ENCODE measurements around the gene DRC1. TPM values are rescaled to one million over a fixed set of nuclear protein-coding genes. Genes with fewer than 3 reads are reported as not detected.

The DRC1 gene
- total and polyA plus RNA-seq, 12 donors, result 0.10 to 0.56 (median 0.14) TPM; not detected in 7

DNA sequence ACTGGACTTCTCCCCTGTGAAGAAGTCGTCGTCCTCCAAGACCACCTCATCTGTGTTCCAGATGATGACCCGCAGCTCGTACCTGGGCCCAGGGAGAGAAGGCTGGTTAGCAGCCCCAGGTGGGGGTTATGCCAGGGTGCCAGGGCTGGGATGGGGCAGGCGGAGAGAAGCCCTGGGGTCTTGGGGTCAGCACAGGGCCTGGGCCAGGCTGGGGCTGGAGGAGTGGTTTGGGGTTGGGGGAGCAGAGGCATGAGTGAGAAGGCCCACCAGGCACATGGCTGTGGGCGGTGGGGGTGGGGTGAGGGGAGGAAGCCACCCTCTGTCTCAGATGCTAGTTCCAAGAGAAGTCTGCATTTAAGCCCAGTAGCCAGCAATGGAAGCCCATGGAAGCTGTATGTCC lies 60.4 kb downstream of the DRC1 start:
- Histone ChIP-seq H3K4me1 (replicated peaks in 1 of 2) (peaks cover 0 to 6% of the 10 kb centered on the region in 2 donors), H3K9me3 (replicated peaks in 1 of 3) (no peaks in the 10 kb centered on the region), H3K27me3 (no peaks in the 10 kb centered on the region), H3K36me3 (replicated peaks in 1 of 2) (no peaks in the 10 kb centered on the region), H3K4me3 (no peak overlapping the region), H3K27ac (peak overlapping the region in 1 of 5 donors; percentile 38)
- WGBS, 4 donors, result 89 to 100% (median 96%) methylated on average over 6 of the region's 6 CpGs
- TF ChIP-seq, protein P1, sequence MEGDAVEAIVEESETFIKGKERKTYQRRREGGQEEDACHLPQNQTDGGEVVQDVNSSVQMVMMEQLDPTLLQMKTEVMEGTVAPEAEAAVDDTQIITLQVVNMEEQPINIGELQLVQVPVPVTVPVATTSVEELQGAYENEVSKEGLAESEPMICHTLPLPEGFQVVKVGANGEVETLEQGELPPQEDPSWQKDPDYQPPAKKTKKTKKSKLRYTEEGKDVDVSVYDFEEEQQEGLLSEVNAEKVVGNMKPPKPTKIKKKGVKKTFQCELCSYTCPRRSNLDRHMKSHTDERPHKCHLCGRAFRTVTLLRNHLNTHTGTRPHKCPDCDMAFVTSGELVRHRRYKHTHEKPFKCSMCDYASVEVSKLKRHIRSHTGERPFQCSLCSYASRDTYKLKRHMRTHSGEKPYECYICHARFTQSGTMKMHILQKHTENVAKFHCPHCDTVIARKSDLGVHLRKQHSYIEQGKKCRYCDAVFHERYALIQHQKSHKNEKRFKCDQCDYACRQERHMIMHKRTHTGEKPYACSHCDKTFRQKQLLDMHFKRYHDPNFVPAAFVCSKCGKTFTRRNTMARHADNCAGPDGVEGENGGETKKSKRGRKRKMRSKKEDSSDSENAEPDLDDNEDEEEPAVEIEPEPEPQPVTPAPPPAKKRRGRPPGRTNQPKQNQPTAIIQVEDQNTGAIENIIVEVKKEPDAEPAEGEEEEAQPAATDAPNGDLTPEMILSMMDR (IDR thresholded peaks at IDR 0.05), result no peak
- TF ChIP-seq POLR2A (IDR thresholded peaks at IDR 0.05), result no peak
- peak in 4 of 7 donors; percentile 15 to 45 (median 23) for DNase-seq
- intact Hi-C loops (cut with DNase I), result loop anchor here in 1 of 2 donors (10.0 kb wide), 1 partner anchor 107 kb away; no protein-coding TSS in a partner anchor

DNA sequence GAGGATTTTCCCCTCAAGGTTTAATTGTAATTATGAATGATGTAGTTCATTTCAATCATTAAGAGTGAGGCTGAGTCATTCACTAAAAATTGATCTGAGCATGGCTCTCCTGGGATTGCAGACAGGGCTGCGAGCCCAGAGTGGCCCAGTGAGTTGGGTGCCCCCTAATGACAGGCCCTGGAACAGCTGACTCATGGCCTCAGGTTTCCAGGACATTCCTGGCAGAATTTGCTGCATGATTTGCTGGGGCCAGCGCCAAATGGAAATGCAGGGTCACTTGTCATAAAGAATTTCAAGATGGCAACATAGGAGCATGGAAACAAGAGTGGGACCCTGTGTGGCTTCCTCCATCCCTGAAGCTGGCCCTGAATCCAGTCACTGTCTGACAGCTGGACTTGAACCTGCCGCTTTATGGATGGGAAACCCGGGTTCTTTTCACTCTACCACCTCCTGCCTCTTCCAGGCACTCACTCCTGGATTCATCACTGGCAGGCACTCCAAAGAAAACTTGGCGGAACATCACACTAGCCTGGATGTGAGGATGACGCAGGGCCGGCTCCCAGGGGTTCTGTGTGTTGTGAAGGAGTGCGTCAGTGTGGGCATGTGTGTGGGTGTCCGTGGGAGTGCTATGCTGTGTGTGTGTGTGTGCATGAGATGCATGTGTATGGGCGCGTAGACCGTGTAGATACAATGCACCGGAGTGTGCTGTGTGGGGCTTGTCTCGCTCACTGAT lies 61.0 kb downstream of the DRC1 start:
- WGBS, 4 donors, result 83 to 87% (median 84%) methylated on average over 12 to 14 of the region's 14 CpGs
- no peak overlapping the region for H3K4me3 ChIP-seq
- no peaks in the 10 kb centered on the region for H3K27me3 ChIP-seq
- intact Hi-C loops (cut with DNase I), result loop anchor here in 1 of 2 donors (10.0 kb wide), 1 partner anchor 108 kb away; no protein-coding TSS in a partner anchor
- DNase-seq, result peak; percentile 74 to 93 (median 88)
- peaks cover 0 to 6% of the 10 kb centered on the region in 2 donors for H3K4me1 ChIP-seq (replicated peaks in 1 of 2)
- no peak for TF ChIP-seq POLR2A (IDR thresholded peaks at IDR 0.05)
- TF ChIP-seq, protein P1 (IDR thresholded peaks at IDR 0.05), result peak; percentile 28 to 55 (median 46)
- no peaks in the 10 kb centered on the region for H3K36me3 ChIP-seq (replicated peaks in 1 of 2)
- H3K27ac ChIP-seq, result peak overlapping the region in 1 of 5 donors; percentile 38
- H3K9me3 ChIP-seq (replicated peaks in 1 of 3), result no peaks in the 10 kb centered on the region

DNA sequence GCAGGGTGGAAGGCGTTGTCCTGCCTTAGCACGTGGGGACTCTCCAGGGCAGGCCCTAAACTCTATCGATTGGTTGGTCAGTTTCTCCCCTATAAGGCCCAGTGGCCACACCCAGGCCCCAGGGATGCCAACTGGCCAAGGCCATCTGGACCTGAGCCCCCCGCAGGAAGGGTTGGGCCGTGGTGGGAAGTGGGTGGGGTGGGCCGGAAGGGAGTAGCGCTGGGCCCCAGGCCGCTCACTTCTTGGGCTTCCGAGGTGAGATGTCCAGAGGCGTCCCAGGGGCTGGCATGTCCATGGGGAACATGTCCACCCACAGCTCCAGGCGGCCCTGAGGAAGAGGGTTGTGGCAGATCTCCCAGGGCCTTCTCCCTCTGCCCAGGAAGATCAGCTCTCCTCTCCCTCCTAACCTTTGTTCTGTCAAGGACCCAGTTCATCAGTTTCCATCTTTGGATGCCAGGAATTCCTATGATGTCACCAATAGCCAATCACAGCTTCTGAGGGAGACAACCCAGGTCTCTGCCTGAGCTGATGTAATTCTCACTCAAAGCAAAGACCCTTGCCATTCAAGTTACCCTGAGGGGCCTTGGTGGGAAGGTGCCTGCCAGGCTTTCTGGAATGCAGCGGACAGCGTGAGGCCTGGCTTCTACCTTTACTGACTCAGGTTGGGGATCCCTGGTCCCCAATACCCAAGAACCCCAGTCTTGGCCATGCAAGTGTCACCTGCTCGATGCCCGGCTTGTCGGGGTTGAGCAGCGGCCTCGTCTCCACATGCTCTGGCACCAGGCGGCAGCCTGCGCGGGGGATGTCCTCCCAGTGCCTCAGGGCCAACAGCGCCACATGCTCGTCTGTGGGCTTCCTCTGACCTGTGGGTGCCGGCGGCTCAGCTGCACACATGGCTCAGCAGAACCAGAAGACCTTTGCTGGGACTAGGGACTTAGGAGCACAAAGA lies 61.8 kb downstream of the DRC1 start:
- no peaks in the 10 kb centered on the region for H3K9me3 ChIP-seq (replicated peaks in 1 of 3)
- peak overlapping the region in 1 of 5 donors; percentile 38 for H3K27ac ChIP-seq
- DNase-seq, result peak in 2 of 7 donors; percentile 21 to 26
- 88 to 94% (median 91%) methylated on average over 10 to 25 of the region's 25 CpGs for WGBS, 4 donors
- H3K4me1 ChIP-seq (replicated peaks in 1 of 2), result peaks cover 0 to 6% of the 10 kb centered on the region in 2 donors
- intact Hi-C loops (cut with DNase I), result loop anchor here in 1 of 2 donors (10.0 kb wide), 1 partner anchor 109 kb away; no protein-coding TSS in a partner anchor
- TF ChIP-seq, protein P1 (IDR thresholded peaks at IDR 0.05), result no peak
- TF ChIP-seq POLR2A (IDR thresholded peaks at IDR 0.05), result no peak
- no peaks in the 10 kb centered on the region for H3K27me3 ChIP-seq
- H3K36me3 ChIP-seq (replicated peaks in 1 of 2), result no peaks in the 10 kb centered on the region
- no peak overlapping the region for H3K4me3 ChIP-seq
